ACC112 (cell line): ENCODE results near the gene MAP3K5.
A peak's percentile ranks its signal among the peaks of the same experiment; 100 is the strongest.
"Not testable (repeated sequence)": the region's sequence is repeated elsewhere in the genome, so short reads cannot be mapped to it uniquely, and the experiment has no call there.

Source experiments
- H2AFZ ChIP-seq: fragments of 200-600 bp; sonication (generic); one replicate; pipeline ENCODE4 v1.6.0; 2017; ENCODE audit warnings: antibody characterized with exemption, low read length; ENCODE audit not compliant: unreplicated experiment
- H3K27ac ChIP-seq: fragments of 200-600 bp; sonication (generic); 2 replicates; pipeline ENCODE4 v1.5.1; 2014; ENCODE audit warnings: low read depth, mild to moderate bottlenecking, antibody characterized with exemption, low read length, moderate library complexity
- H3K27me3 ChIP-seq: fragments of 200-600 bp; sonication (generic); 2 replicates; pipeline ENCODE4 v1.6.1; 2014; ENCODE audit warnings: mild to moderate bottlenecking, antibody characterized with exemption, low read length, moderate library complexity, mixed read lengths; ENCODE audit not compliant: insufficient read depth
- H3K36me3 ChIP-seq: fragments of 200-600 bp; sonication (generic); 2 replicates; pipeline ENCODE4 v1.6.1; 2016; ENCODE audit warnings: mild to moderate bottlenecking, antibody characterized with exemption, low read length, moderate library complexity, mixed read lengths; ENCODE audit not compliant: insufficient read depth
- H3K4me1 ChIP-seq: fragments of 200-600 bp; sonication (generic); one replicate; pipeline ENCODE4 v1.6.1; 2016; ENCODE audit warnings: low read length, mixed read lengths; ENCODE audit not compliant: insufficient read depth, unreplicated experiment, control insufficient read depth
- H3K4me3 ChIP-seq: fragments of 200-600 bp; sonication (generic); 2 replicates; pipeline ENCODE4 v1.5.1; 2014; ENCODE audit warnings: mild to moderate bottlenecking, low read depth, low read length
- H3K79me2 ChIP-seq: fragments of 200-600 bp; sonication (generic); one replicate; pipeline ENCODE4 v1.6.0; 2016; ENCODE audit warnings: low read length; ENCODE audit not compliant: control insufficient read depth, unreplicated experiment, insufficient read depth

The MAP3K5 gene

DNA sequence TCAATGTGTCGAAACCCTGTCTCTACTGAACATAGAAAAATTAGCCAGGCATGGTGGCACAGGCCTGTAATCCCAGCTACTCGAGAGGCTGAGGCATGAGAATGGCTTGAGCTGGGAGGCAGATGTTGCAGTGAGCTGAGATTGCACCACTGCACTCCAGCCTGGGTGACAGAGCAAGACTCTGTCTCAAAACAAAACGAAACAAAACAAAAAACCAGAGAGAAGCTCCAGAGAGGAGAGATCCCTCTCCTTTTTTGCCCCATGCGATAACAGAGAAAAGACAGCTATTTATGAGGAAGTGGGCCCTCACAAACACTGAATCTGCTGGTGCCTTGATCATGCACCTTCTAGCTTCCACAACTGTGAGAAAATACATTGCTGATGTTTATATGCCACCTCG is 31.5 kb downstream of the MAP3K5 start:
- not testable (repeated sequence) for H3K27me3 ChIP-seq, H2AFZ ChIP-seq, H3K27ac ChIP-seq, H3K36me3 ChIP-seq
- Histone ChIP-seq H3K4me1 (peaks cover 19% of the 10 kb centered on the region), H3K4me3 (0 out of 2 replicates have a peak overlapping the region, but pooled peaks have one; percentile 42), H3K79me2 (peaks cover 23% of the 10 kb centered on the region)

DNA sequence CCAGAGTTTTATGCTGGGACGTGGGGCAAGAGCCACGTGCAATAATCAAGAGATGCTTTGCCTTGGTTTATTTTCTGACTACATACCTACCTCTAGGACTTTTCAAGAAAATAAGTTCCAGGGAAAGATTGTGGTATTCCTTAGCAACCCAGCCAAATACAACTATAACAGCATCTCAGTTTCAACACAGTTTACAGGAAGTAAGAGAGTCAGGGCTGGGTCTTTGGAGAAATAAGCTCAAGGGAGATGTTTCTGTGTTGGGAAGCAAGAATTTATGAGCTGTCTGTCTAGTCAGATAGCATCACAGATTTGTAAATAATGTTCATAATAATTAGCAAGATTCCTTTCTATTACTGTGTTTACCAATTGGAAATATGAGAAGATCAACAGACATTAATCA is 35.1 kb downstream of the MAP3K5 start:
- H3K27me3 ChIP-seq, result no peaks in the 10 kb centered on the region

DNA sequence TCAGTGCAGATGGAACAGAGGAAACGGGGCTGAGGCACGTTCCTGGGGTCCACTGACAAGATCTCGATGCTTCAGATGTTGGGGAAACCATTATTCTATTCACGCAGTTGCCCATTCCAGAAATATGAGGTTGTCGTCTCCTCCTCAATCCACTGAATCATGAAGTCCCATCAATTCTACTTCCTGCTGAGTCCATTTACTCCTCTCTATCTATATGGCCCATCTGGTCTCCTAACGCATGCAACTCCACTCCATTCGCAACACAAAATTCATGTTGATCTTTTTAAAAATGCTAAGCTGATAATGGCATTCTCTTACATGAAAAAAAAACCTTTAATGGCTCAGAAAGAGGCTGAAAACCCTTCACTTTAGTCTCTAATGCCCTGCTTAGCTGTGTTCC is 37.5 kb downstream of the MAP3K5 start:
- Histone ChIP-seq H3K27ac (no peak overlapping the region), H3K79me2 (peaks cover 2% of the 10 kb centered on the region)

More for the DNA sequence above, 35.1 kb downstream of the MAP3K5 start:
- H3K79me2 ChIP-seq, result no peaks in the 10 kb centered on the region
- no peak overlapping the region for H3K27ac ChIP-seq
- no peak overlapping the region for H3K4me3 ChIP-seq
- no peaks in the 10 kb centered on the region for H3K36me3 ChIP-seq
- H2AFZ ChIP-seq, result no peak overlapping the region
- H3K4me1 ChIP-seq, result peaks cover 14% of the 10 kb centered on the region

DNA sequence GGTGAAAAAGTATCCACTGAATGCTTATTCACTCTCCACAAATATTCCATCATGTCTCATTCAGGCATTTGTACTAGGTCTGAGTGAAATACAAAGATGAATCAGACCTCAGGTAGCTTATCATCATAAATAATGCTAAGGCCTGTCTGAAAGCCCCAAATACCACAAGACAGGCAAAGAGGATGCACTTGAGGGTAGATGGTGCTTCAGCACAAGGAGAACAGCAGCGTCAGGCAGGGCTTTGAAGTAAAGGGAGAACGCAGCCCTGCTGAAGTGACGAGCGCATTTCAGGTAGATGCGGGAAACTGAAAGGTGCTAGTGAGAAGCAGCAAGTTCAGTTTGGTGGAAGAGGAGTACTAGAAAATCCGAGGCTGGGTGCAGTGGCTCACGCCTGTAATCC is 38.7 kb downstream of the MAP3K5 start:
- H3K4me3 ChIP-seq, result no peak overlapping the region
- no peaks in the 10 kb centered on the region for H3K36me3 ChIP-seq
- H2AFZ ChIP-seq, result no peak overlapping the region
- H3K27ac ChIP-seq, result no peak overlapping the region
- peaks cover 5% of the 10 kb centered on the region for H3K79me2 ChIP-seq
- peaks cover 9% of the 10 kb centered on the region for H3K4me1 ChIP-seq
- no peaks in the 10 kb centered on the region for H3K27me3 ChIP-seq

More for the DNA sequence above, 37.5 kb downstream of the MAP3K5 start:
- H3K36me3 ChIP-seq, result no peaks in the 10 kb centered on the region
- no peak overlapping the region for H3K4me3 ChIP-seq
- H3K27me3 ChIP-seq, result no peaks in the 10 kb centered on the region
- H3K4me1 ChIP-seq, result peaks cover 9% of the 10 kb centered on the region
- H2AFZ ChIP-seq, result no peak overlapping the region

DNA sequence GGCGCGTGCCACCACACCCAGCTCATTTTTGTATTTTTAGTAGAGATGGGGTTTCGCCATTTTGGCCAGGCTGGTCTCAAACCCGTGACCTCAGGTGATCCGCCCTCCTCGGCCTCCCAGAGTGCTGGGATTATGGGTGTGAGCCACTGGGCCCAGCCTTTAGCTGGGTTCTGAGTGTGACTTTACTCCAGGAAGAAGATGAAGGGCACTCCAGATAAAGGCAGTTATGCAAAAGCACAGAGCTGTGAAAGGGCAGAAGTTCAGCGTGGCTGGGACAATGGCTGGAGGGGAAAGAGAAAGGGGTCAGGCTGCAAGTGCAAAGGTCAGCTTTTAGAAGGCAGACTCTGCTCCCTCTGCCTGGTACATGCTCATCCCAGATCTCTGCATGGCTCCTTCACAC is 39.7 kb downstream of the MAP3K5 start:
- H3K79me2 ChIP-seq, result peaks cover 5% of the 10 kb centered on the region
- H3K36me3 ChIP-seq, result no peaks in the 10 kb centered on the region
- no peak overlapping the region for H3K4me3 ChIP-seq
- H3K4me1 ChIP-seq, result peaks cover 9% of the 10 kb centered on the region
- no peaks in the 10 kb centered on the region for H3K27me3 ChIP-seq
- no peak overlapping the region for H2AFZ ChIP-seq
- H3K27ac ChIP-seq, result no peak overlapping the region

DNA sequence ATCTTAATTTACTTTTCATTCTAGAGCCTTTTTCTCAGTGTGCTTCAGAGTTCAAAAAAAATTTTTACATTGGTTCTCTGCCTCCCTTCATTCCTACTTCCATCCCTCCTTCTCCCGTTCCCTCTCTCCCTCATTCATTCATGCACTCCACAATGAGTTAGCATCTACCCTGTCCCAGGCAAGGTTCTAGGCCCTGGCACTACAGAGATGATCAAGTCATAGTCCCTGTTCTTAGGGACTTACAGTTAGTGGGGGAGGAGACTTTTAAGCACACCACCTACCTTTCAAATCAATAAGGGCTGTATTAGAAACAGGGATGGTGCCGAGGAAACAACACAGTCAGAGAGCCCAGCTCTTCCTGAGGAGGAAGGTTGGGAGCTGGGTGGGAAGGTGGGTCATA is 40.3 kb downstream of the MAP3K5 start:
- Histone ChIP-seq H3K79me2 (peaks cover 5% of the 10 kb centered on the region), H3K27ac (no peak overlapping the region), H3K4me3 (peak overlapping the region; percentile 54), H3K4me1 (peaks cover 9% of the 10 kb centered on the region), H3K36me3 (no peaks in the 10 kb centered on the region), H3K27me3 (no peaks in the 10 kb centered on the region), H2AFZ (peak overlapping the region; percentile 57)

DNA sequence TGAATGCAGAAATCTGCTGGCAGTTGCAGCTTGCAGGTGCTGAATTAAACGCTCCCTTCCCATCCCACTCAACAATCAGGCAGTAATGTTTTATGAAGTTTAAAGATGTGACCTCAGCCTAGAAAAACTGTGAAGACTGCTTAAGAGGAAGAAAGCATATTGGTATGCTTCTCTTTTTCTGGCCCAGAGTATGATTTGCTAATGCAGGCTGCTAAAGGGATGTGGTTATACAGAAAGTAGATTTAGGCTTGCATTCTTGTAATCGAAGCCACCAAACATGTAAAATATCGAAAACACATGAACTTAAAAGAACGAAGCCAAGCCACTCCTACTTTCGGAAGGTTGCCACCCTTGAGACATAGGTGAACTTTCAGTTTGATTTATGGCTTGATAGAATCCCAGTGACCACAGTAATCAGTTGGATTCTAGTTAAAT is 40.7 kb downstream of the MAP3K5 start:
- H3K36me3 ChIP-seq, result no peaks in the 10 kb centered on the region
- H3K27me3 ChIP-seq, result no peaks in the 10 kb centered on the region
- H3K27ac ChIP-seq, result no peak overlapping the region
- H2AFZ ChIP-seq, result peak overlapping the region; percentile 57
- H3K79me2 ChIP-seq, result peaks cover 5% of the 10 kb centered on the region
- peak overlapping the region; percentile 54 for H3K4me3 ChIP-seq
- H3K4me1 ChIP-seq, result peaks cover 9% of the 10 kb centered on the region

DNA sequence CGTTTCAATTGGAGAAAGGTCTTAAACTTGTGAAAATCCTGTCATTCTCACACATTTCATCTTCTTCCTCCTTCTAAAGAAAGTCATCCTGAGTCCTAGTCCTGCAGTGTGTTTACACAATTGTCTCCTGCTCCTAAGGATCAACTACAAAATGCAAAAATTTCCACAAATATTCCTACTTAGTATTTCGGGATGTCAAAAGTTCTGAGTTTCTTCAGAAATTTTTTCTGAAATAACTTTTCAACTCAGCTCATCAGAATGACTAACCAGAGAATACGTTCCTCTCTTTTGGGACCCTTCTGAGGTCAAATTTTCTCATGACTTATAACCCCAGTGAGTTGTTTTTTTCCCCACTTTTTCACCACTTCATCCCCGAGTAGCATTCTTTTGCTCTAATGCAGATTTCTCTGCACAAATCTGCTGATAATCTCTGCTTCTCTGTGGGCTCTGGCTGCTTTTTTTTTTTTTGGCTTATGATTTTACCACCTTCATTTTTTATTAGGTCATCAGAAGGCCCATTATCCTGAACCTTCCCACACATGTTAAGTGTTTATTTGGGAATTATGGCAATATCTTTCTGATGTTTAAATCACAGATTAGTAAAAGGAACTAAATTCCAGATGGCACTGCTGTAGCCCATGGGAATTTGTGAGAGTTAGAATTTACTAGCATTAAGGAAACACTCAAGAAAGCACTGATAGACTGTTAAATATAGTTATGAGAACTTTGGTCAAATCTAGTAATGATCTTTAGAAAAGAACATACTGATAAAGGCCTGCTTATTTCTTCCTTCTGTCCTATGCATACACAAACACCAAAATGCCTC is 41.4 kb downstream of the MAP3K5 start:
- H3K36me3 ChIP-seq, result no peaks in the 10 kb centered on the region
- no peak overlapping the region for H3K27ac ChIP-seq
- H3K79me2 ChIP-seq, result peaks cover 5% of the 10 kb centered on the region

DNA sequence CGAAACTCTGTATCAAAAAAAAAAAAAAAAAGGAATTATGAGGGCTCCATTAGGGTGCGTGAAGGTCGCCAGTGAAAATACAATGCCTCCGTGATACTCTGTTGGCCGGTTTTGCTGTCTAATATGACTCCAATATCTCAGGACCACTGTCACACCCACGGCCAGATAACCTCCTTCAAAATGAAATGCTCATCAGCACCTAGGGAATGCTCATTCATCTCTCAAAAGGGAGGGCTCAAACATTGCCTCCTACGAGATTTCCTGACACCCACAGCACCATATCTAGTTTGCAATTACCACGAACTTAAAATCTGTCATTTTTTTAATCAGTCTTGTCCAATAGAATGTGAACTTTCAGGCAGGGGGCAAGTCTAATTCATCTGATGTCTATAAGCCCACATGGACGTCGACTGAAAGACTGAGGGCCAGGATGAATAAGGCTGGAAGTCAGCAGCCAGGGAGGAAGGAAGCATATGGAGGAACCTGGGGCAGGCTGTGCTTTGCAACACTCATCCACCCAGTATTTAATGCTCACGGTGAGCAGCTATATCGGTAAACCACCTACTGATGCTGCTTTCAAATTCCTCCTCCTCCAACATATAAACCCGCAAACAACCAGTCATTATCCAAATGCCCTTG is 42.8 kb downstream of the MAP3K5 start:
- Histone ChIP-seq H3K4me3 (no peak overlapping the region), H3K79me2 (peaks cover 5% of the 10 kb centered on the region), H3K27me3 (no peaks in the 10 kb centered on the region), H2AFZ (no peak overlapping the region), H3K27ac (no peak overlapping the region), H3K36me3 (no peaks in the 10 kb centered on the region), H3K4me1 (peaks cover 9% of the 10 kb centered on the region)

More for the DNA sequence above, 41.4 kb downstream of the MAP3K5 start:
- H2AFZ ChIP-seq, result no peak overlapping the region
- peaks cover 9% of the 10 kb centered on the region for H3K4me1 ChIP-seq
- H3K27me3 ChIP-seq, result no peaks in the 10 kb centered on the region
- peak overlapping the region; percentile 54 for H3K4me3 ChIP-seq

DNA sequence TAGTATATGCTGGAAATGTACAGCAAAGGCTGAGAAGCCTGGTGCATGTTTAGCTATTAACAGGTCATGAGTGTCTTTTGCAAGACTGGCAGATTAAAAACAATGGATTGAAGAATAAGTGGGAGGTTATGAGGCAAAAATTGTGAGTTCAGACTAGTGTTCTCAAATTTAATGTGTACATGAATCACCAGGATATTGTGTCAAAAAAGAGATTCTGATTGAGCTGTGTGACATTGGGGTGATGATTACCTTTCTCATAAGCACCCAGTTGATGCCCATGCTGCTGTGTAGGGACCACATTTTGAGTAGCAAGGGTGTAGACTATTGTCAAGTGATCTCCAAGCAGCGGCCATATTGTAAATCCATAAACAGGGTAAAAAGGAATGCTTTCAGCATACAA is 44.8 kb downstream of the MAP3K5 start:
- Histone ChIP-seq H2AFZ (no peak overlapping the region), H3K4me1 (peaks cover 9% of the 10 kb centered on the region), H3K79me2 (peaks cover 5% of the 10 kb centered on the region), H3K27me3 (no peaks in the 10 kb centered on the region), H3K4me3 (no peak overlapping the region), H3K27ac (no peak overlapping the region), H3K36me3 (no peaks in the 10 kb centered on the region)

DNA sequence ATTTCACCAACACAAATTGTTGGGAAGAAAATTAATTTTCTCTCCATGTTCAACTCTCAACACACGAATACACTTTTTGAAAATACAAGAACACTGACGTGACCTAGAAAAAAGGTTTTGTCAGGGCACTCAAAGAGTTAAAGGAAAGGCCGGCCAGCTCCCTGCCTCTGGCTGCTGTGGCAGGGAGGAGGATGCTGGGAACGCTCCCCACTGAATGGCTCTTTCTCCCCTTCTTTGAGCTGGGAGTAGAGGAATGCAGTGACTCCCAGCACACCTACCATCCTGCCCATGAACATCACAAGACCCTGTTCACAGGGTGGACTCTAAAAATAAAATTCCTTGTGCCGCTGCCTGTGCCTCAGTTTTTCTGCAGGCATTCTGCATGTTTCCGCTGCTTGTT is 47.0 kb downstream of the MAP3K5 start:
- no peak overlapping the region for H3K4me3 ChIP-seq
- H3K27me3 ChIP-seq, result no peaks in the 10 kb centered on the region
- H3K4me1 ChIP-seq, result no peaks in the 10 kb centered on the region
- H2AFZ ChIP-seq, result no peak overlapping the region
- H3K27ac ChIP-seq, result no peak overlapping the region
- H3K79me2 ChIP-seq, result peaks cover 5% of the 10 kb centered on the region
- H3K36me3 ChIP-seq, result no peaks in the 10 kb centered on the region
